Right cardiac atrium (tissue), 5 donors: ENCODE results near the gene PRADC1. TPM values are rescaled to one million over a fixed set of nuclear protein-coding genes. Genes with fewer than 3 reads are reported as not detected.

ENCODE experiments used
- ATAC-seq, 2 donors: fragments of 200-7000 bp; cut with Tn5 transposase; one replicate each; pipeline versions ENCODE4 v1.8.0 to v1.9.1; 2020; ENCODE audit warnings: moderate library complexity in 2 of 2, mild to moderate bottlenecking in 1 of 2
- DNase-seq, 3 donors: peaks; one replicate each; pipeline ENCODE4 v3.0.0-alpha.2; 2020
- H3K27ac ChIP-seq: one replicate; pipeline ENCODE4 v1.5.1; 2013; ENCODE audit warnings: mild to moderate bottlenecking, low read length, control low read depth, moderate library complexity
- H3K27me3 ChIP-seq: one replicate; pipeline ENCODE4 v1.6.1; 2013; ENCODE audit not compliant: control insufficient read depth, insufficient read depth
- H3K4me1 ChIP-seq: one replicate; pipeline ENCODE4 v1.6.1; 2013; ENCODE audit warnings: low read length; ENCODE audit not compliant: control insufficient read depth, insufficient read depth
- H3K4me3 ChIP-seq: one replicate; pipeline ENCODE4 v1.5.1; 2013; ENCODE audit warnings: low read length, control low read depth
- H3K9me3 ChIP-seq: one replicate; pipeline ENCODE4 v1.6.1; 2013; ENCODE audit warnings: low read length; ENCODE audit not compliant: control insufficient read depth
- WGBS: extraction: QIAGEN DNeasy Blood & Tissue Kit; methylation state at CpG from one replicate; pipeline ENCODE4 v1.1.7; 2013; 5-methylcytosine and 5-hydroxymethylcytosine counted together
- intact Hi-C, 4 donors: fragments of 100-400 bp; cut with DNase I; formaldehyde crosslinking; loops; one replicate each; pipeline versions ENCODE4 v1.11.0 to v1.14.0; 2022 to 2023
- long read RNA-seq, 4 donors: library from polyadenylated mRNA; unstranded; transcript quantifications; one replicate each; pipeline ENCODE4 v2.0.0, GENCODE V29; 2020 to 2021
- polyA plus RNA-seq: library from polyadenylated mRNA; stranded (reverse); fragments of 200-250 nt; gene quantifications from one replicate; pipeline ENCODE4 v1.2.3, GENCODE V29; 2013
- total RNA-seq, 4 donors: library from RNA; stranded (reverse); fragmentation: NEBNext Ultra II Directional; extraction: Animal tissue kit (Norgen Biotek cat#: 25700); gene quantifications; one replicate each; pipeline ENCODE4 v1.2.1, GENCODE V29; 2021
- donor health status: healthy with polysubstance abuse.
- donor health status: DM: no; HTN: yes; CAD: no.
- donor health status: DM: no; HTN: no; CAD: no.
- donor health status: DM: no; HTN: yes; CAD: no; lungs with severe emphysema.
- donor health status: DM: yes; HTN: yes; CAD: no.

The PRADC1 gene
- total RNA-seq (10 to 100 TPM; 73.7 to 91.3 (median 82.5) TPM), polyA plus RNA-seq (134 TPM)
- long read RNA-seq, donor 1, transcript PRADC1-201 (5 exons, 1,083 nt), result major isoform, 165 of 190 reads
- long read RNA-seq, donor 1, partial matches to known transcripts, result 18 of 190 reads
- long read RNA-seq, donor 1, other reads (novel, unspliced or antisense), result 7 of 190 reads
- long read RNA-seq, donor 2, transcript PRADC1-201 (5 exons, 1,083 nt), result major isoform, 86 of 100 reads
- long read RNA-seq, donor 2, partial matches to known transcripts, result 8 of 100 reads
- long read RNA-seq, donor 2, other reads (novel, unspliced or antisense), result 6 of 100 reads
- long read RNA-seq, donor 3, transcript PRADC1-201 (5 exons, 1,083 nt), result major isoform, 171 of 186 reads
- long read RNA-seq, donor 3, partial matches to known transcripts, result 12 of 186 reads
- long read RNA-seq, donor 3, other reads (novel, unspliced or antisense), result 3 of 186 reads
- long read RNA-seq, donor 4, transcript PRADC1-201 (5 exons, 1,083 nt), result major isoform, 84 of 91 reads
- long read RNA-seq, donor 4, partial matches to known transcripts, result 3 of 91 reads
- long read RNA-seq, donor 4, other reads (novel, unspliced or antisense), result 4 of 91 reads

- Histone ChIP-seq H3K9me3 (no peaks in the 10 kb centered on the region), H3K4me1 (peaks cover 3% of the 10 kb centered on the region), H3K27ac (peak within 1 kb of the TSS; percentile 69), H3K27me3 (no peaks in the 10 kb centered on the region), H3K4me3 (peak within 1 kb of the TSS; percentile 77)
- ATAC-seq (peak; percentile 96 to 97), DNase-seq (peak; percentile 99)
- WGBS, result under 1% methylated on average over 67 of the region's 67 CpGs
- intact Hi-C loops, result no loop called here
Measured at GRCh38 chr2:73233154-73233931, at the start of gene PRADC1. Gene PRADC1, minus strand, starts transcription at chr2:73233239. Its CDS starts 79 bp downstream, at chr2:73233160.

DNA sequence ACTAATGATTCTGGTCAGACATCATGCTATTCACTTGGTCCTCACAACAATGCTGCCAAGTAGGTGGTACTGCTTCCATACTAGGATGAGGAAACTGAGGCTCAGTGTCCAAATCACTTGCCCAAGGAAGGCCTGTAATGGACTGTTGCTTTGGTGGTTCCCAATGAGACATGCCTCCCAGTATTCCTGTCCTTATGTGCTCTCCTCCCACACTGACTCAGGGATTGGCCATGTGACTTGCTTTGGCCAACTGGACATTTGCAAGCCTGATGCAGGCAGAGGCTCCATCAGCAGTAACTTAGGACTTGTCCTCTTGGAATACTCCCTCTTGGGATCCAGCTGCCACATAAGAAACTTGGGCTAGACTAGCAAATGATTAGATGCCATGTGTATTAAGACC is 48.2 kb upstream of the PRADC1 start:
- Histone ChIP-seq H3K9me3 (no peaks in the 10 kb centered on the region), H3K4me3 (no peak overlapping the region), H3K4me1 (no peaks in the 10 kb centered on the region), H3K27me3 (no peaks in the 10 kb centered on the region), H3K27ac (no peak overlapping the region)
- intact Hi-C loops, result no loop called here
- DNase-seq (no peak), ATAC-seq (no peak)

GRCh38 chr2:73279852-73280251 is 46.8 kb upstream of the PRADC1 start:
- DNase-seq (no peak), ATAC-seq (no peak)
- H3K9me3 ChIP-seq, result no peaks in the 10 kb centered on the region
- WGBS, result 70% methylated on average over 9 of the region's 9 CpGs
- no peak overlapping the region for H3K27ac ChIP-seq
- intact Hi-C loops, result no loop called here
- H3K4me3 ChIP-seq, result no peak overlapping the region
- H3K4me1 ChIP-seq, result no peaks in the 10 kb centered on the region
- no peaks in the 10 kb centered on the region for H3K27me3 ChIP-seq

DNA sequence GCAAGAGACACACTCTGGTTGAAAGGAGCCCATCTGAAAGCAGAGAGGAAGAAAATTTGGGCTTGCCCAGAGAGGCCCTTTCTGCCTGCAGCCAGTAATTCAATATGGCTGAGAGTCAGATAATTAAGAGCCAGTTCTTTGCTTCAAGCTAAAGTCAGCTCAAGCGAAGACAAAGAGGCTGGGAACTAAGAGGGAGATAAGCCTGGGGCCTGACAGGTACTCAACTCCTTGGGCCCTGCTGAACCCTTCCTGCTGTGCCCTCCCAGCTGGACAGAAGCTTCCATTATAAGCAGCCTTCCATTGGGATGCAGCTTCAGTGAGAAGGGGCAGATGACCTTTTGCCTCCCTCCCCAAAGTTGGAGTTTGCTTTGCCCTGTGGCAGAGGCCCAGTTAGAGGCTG is 39.2 kb upstream of the PRADC1 start:
- intact Hi-C loops, result no loop called here
- H3K9me3 ChIP-seq, result no peaks in the 10 kb centered on the region
- H3K4me3 ChIP-seq, result no peak overlapping the region
- DNase-seq (no peak), ATAC-seq (no peak)
- no peaks in the 10 kb centered on the region for H3K27me3 ChIP-seq
- H3K4me1 ChIP-seq, result no peaks in the 10 kb centered on the region
- WGBS, result 65% methylated on average over 1 of the region's 1 CpG
- no peak overlapping the region for H3K27ac ChIP-seq

DNA sequence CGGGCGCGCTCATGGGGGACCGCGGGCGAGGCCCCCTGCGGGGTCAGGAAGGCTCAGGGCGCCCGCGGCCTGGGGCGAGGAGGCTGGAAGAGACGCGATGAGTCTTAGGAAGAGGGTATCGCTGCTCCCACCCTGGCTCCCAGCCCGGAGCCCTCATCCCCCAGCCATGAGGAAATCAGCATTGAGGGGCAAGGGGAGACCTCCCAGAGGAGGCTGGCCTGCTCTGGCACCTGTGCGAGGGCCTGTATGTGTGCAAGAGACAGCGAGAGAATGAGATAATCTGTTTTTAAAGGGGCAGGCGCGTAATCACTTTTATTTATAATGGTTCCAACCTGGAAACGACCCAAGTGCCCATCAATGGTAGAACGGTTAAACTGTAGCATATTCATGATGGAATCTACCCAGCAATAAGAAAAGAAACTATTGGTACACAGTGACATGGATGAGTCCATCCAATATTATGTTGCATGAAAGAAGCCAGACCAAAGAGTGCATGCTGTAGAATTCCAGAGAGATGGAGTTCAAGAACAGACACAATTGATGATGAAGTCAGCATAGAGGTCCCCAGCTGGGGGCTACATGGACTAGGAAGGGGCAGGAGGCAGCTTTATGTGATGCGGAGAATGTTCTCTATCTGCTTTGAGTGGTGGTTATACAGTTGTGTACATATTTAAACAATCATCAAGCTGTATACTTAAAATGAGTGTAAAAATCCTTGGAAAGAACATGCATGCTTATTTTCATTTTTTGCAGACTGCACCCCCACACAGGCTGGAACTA is 36.8 kb upstream of the PRADC1 start:
- H3K4me3 ChIP-seq, result peak overlapping the region; percentile 1
- no peaks in the 10 kb centered on the region for H3K27me3 ChIP-seq
- intact Hi-C loops, result no loop called here
- DNase-seq (no peak), ATAC-seq (no peak)
- WGBS, result 23% methylated on average over 22 of the region's 22 CpGs
- H3K4me1 ChIP-seq, result no peaks in the 10 kb centered on the region
- no peaks in the 10 kb centered on the region for H3K9me3 ChIP-seq
- H3K27ac ChIP-seq, result no peak overlapping the region

DNA sequence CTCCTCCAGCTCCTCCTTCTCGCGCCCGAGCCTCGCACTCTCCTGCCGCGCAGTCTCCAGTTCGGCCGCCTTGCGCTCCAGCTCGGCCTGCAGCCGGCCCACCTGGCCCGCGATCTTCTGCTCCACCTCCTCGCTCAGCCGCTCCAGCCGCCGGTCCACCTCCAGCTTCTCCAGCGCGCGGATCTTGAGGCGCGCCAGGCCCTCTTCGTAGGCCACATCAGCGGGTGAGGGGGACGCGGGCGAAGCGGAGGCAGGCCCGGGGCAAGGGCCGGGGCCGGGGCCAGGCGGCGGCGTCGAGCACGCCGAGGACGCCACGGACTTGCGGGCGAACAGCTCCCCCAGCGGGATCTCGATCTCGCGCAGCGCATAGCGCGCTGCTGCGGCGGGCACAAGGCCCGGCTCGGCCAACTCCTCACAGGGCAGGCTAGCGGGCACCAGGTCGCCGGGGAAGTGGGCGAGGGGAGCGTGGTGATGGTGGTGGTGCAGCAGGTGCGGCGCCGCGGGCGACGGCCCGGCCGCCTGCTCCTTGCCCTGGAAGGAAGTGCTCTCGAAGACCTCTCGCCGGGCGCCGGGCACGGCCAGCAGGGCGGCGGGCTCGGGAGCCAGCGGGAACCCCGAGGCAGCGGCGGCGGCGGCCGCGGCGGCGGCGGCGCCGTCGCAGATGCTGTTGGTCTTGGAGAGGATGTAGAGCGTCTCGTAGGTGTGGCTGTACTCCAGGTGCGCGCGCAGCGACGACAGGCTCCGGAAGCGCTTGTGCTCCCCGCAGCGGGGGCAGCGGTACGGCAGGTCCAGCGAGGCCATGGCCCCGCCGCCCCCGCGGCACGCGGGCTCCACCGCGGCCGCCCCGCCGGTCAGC is 36.0 kb upstream of the PRADC1 start:
- intact Hi-C loops, result no loop called here
- H3K4me1 ChIP-seq, result no peaks in the 10 kb centered on the region
- no peaks in the 10 kb centered on the region for H3K9me3 ChIP-seq
- no peaks in the 10 kb centered on the region for H3K27me3 ChIP-seq
- H3K4me3 ChIP-seq, result peak overlapping the region; percentile 1
- H3K27ac ChIP-seq, result no peak overlapping the region
- peak in 1 of 2 donors; percentile 7 for ATAC-seq
- DNase-seq, result peak in 1 of 3 donors; percentile 56
- 6% methylated on average over 113 of the region's 113 CpGs for WGBS

- WGBS, result 30% methylated on average over 14 of the region's 14 CpGs
- Histone ChIP-seq H3K27me3 (no peaks in the 10 kb centered on the region), H3K4me3 (no peak overlapping the region), H3K4me1 (no peaks in the 10 kb centered on the region), H3K27ac (no peak overlapping the region), H3K9me3 (no peaks in the 10 kb centered on the region)
- DNase-seq (no peak), ATAC-seq (no peak)
- intact Hi-C loops, result no loop called here
Measured at GRCh38 chr2:73268366-73268829, 35.4 kb upstream of the PRADC1 start.

DNA sequence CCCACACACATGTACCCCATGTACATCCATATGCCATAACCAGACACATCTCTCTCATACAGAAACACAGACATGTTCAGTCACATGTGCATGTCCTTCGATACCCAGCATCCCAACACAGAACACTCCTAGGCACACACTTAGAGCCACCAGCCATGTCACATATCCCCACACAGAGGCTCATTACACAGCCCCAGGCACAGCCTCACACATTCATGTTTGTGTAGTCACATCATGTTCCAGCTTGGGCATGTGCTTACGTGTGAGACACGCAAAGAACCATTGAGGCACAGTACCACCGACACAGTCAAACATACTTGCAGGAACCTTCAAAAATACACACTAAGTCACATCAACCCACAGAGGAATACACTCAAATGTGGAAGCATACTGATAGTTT is 34.0 kb upstream of the PRADC1 start:
- no peaks in the 10 kb centered on the region for H3K9me3 ChIP-seq
- no peaks in the 10 kb centered on the region for H3K27me3 ChIP-seq
- DNase-seq (no peak), ATAC-seq (no peak)
- 95% methylated on average over 4 of the region's 4 CpGs for WGBS
- no peak overlapping the region for H3K27ac ChIP-seq
- intact Hi-C loops, result no loop called here
- no peak overlapping the region for H3K4me3 ChIP-seq
- H3K4me1 ChIP-seq, result no peaks in the 10 kb centered on the region

GRCh38 chr2:73266061-73266901 is 33.2 kb upstream of the PRADC1 start:
- no peak overlapping the region for H3K4me3 ChIP-seq
- no peaks in the 10 kb centered on the region for H3K9me3 ChIP-seq
- intact Hi-C loops, result no loop called here
- 91% methylated on average over 26 of the region's 26 CpGs for whole genome bisulfite sequencing
- ATAC-seq (no peak), DNase-seq (no peak)
- no peaks in the 10 kb centered on the region for H3K27me3 ChIP-seq
- no peaks in the 10 kb centered on the region for H3K4me1 ChIP-seq
- H3K27ac ChIP-seq, result no peak overlapping the region
